ENCODE results near the gene ARID1B. TPM values are rescaled to one million over a fixed set of nuclear protein-coding genes. Genes with fewer than 3 reads are reported as not detected.

The ARID1B gene
- total and polyA plus RNA-seq, 10 of the 15 experiments (the other 5 are each of a cell fraction or from before 2014, with no cell fraction given) = 24.7 to 133 (median 54.6) TPM

DNA sequence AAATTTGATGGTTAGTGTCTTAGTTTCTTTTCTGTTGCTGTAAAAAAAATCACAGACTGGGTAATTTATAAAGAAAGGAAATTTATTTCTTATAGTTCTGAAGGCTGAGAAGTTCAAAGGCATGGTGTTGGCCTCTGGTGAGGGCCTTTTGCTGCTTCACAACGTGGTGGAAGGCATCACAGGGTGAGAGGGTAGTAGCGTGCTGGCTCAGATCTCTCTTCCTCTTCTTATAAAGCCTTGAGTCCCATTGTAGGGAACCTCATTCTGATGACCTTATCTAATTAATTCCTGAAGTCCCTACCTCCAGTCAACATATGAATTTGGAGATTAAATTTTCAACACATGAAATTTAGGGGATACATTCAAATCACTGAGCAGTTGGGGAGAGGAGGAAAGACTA, 62.0 kb downstream of the ARID1B start:
- SMC1A ChIA-PET (ENCODE audit: uncharacterized antibody, unreplicated experiment) = interaction anchor here (0.7 to 1.8 kb wide), 3 partner anchors 15 to 97 kb away, joined by 3 to 7 read pairs (median 4); no protein-coding TSS in a partner anchor
- in situ Hi-C loops (cut with MboI) = no loop called here
- H3K9ac ChIP-seq (ENCODE audit: control insufficient read depth, insufficient read depth, low read length) = no peak overlapping the region
- H3K4me1 ChIP-seq (ENCODE audit: control insufficient read depth, insufficient read depth, low read length) = peaks cover 10% of the 10 kb centered on the region
- H3K27ac ChIP-seq (ENCODE audit: control insufficient read depth, insufficient read depth) = no peak overlapping the region
- H3K9me3 ChIP-seq (replicated peaks; ENCODE audit: control insufficient read depth, insufficient read depth, low read length) = no peaks in the 10 kb centered on the region
- peaks cover 86% of the 10 kb centered on the region for H3K79me2 ChIP-seq (ENCODE audit: control insufficient read depth, insufficient read depth, low read length)
- no peak for DNase-seq (ENCODE audit: low read depth, low spot score)
- H4K20me1 ChIP-seq (ENCODE audit: control insufficient read depth, insufficient read depth) = peaks cover 6% of the 10 kb centered on the region; the same call in 1 of the 2 replicates
- H2AFZ ChIP-seq (ENCODE audit: control insufficient read depth, low read depth, low read length) = no peak overlapping the region
- intact Hi-C loops (cut with micrococcal nuclease; ENCODE audit: unreplicated experiment) = no loop called here
- H3K4me2 ChIP-seq (ENCODE audit: control insufficient read depth, insufficient read depth) = no peak overlapping the region
- CTCF ChIA-PET = no interaction called here
- POLR2A ChIA-PET = interaction anchor here (0.6 kb wide), 1 partner anchor 839 kb away, joined by 5 read pairs; no protein-coding TSS in a partner anchor
- no peak for ATAC-seq
- no peak for FAIRE-seq
- TF ChIP-seq HDGF (IDR thresholded peaks at IDR 0.05) (no peak), MXI1 (IDR thresholded peaks at IDR 0.05; ENCODE audit: low read depth, low read length) (no peak), NRF1 (conservative IDR thresholded peaks at IDR 0.05; ENCODE audit: low read depth, low read length) (no peak), NFIC (IDR thresholded peaks at IDR 0.05; ENCODE audit: low read depth, low read length) (no peak), SMAD5 (IDR thresholded peaks at IDR 0.05; ENCODE audit: low read depth) (no peak), ZNF24 (IDR thresholded peaks at IDR 0.05) (no peak), ZNF217 (IDR thresholded peaks at IDR 0.05) (no peak), HDAC2 (IDR thresholded peaks at IDR 0.05) (no peak), NR2C1 (IDR thresholded peaks at IDR 0.05) (no peak), ATF7 (IDR thresholded peaks at IDR 0.05; ENCODE audit: low read depth) (no peak), ZNF207 (IDR thresholded peaks at IDR 0.05; ENCODE audit: borderline replicate concordance) (no peak)
- TF ChIP-seq, protein P1, sequence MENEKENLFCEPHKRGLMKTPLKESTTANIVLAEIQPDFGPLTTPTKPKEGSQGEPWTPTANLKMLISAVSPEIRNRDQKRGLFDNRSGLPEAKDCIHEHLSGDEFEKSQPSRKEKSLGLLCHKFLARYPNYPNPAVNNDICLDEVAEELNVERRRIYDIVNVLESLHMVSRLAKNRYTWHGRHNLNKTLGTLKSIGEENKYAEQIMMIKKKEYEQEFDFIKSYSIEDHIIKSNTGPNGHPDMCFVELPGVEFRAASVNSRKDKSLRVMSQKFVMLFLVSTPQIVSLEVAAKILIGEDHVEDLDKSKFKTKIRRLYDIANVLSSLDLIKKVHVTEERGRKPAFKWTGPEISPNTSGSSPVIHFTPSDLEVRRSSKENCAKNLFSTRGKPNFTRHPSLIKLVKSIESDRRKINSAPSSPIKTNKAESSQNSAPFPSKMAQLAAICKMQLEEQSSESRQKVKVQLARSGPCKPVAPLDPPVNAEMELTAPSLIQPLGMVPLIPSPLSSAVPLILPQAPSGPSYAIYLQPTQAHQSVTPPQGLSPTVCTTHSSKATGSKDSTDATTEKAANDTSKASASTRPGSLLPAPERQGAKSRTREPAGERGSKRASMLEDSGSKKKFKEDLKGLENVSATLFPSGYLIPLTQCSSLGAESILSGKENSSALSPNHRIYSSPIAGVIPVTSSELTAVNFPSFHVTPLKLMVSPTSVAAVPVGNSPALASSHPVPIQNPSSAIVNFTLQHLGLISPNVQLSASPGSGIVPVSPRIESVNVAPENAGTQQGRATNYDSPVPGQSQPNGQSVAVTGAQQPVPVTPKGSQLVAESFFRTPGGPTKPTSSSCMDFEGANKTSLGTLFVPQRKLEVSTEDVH (IDR thresholded peaks at IDR 0.05; ENCODE audit: low read depth, partially characterized antibody) = no peak
- TF ChIP-seq, protein P2, sequence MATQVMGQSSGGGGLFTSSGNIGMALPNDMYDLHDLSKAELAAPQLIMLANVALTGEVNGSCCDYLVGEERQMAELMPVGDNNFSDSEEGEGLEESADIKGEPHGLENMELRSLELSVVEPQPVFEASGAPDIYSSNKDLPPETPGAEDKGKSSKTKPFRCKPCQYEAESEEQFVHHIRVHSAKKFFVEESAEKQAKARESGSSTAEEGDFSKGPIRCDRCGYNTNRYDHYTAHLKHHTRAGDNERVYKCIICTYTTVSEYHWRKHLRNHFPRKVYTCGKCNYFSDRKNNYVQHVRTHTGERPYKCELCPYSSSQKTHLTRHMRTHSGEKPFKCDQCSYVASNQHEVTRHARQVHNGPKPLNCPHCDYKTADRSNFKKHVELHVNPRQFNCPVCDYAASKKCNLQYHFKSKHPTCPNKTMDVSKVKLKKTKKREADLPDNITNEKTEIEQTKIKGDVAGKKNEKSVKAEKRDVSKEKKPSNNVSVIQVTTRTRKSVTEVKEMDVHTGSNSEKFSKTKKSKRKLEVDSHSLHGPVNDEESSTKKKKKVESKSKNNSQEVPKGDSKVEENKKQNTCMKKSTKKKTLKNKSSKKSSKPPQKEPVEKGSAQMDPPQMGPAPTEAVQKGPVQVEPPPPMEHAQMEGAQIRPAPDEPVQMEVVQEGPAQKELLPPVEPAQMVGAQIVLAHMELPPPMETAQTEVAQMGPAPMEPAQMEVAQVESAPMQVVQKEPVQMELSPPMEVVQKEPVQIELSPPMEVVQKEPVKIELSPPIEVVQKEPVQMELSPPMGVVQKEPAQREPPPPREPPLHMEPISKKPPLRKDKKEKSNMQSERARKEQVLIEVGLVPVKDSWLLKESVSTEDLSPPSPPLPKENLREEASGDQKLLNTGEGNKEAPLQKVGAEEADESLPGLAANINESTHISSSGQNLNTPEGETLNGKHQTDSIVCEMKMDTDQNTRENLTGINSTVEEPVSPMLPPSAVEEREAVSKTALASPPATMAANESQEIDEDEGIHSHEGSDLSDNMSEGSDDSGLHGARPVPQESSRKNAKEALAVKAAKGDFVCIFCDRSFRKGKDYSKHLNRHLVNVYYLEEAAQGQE (IDR thresholded peaks at IDR 0.05; ENCODE audit: low read depth, low read length) = no peak
- H3K36me3 ChIP-seq (ENCODE audit: control insufficient read depth in 2 of 2, insufficient read depth in 2 of 2, low read length in 1 of 2) = peaks cover 4 to 18% of the 10 kb centered on the region in 2 experiments; a peak in 3 of 4 replicates
- RAD21 ChIA-PET (ENCODE audit: unreplicated experiment) = no interaction called here
- no peak overlapping the region for H3K4me3 ChIP-seq
- WGBS (ENCODE audit: insufficient coverage, insufficient replicate concordance, low lambda C conversion rate, missing lambda C conversion rate) = 47% methylated on average over 2 of the region's 2 CpGs
- no TSS peak for BruUV-seq (replicated peaks)
- H3K27me3 ChIP-seq (replicated peaks in 1 of 2; ENCODE audit: control insufficient read depth in 2 of 2, insufficient read depth in 2 of 2, low read length in 1 of 2) = no peaks in the 10 kb centered on the region

Measured in GM12878 (cell line).